GM10266 (cell line): ENCODE measurements around the gene LRRC74B.
"Not testable (repeated sequence)": the region's sequence is repeated elsewhere in the genome, so short reads cannot be mapped to it uniquely, and the experiment has no call there.

Experiments used
- DNase-seq: peaks from one replicate; pipeline ENCODE4 v3.0.0; 2012; ENCODE audit errors: extremely low spot score
- TF ChIP-seq, protein P1 (sequence below): IDR thresholded peaks from 2 replicates; pipeline ENCODE4 v1.5.1; 2012; ENCODE audit warnings: mild to moderate bottlenecking, low read depth; ENCODE audit not compliant: control insufficient read depth, insufficient read depth; ENCODE audit errors: missing control alignments

The LRRC74B gene

DNA sequence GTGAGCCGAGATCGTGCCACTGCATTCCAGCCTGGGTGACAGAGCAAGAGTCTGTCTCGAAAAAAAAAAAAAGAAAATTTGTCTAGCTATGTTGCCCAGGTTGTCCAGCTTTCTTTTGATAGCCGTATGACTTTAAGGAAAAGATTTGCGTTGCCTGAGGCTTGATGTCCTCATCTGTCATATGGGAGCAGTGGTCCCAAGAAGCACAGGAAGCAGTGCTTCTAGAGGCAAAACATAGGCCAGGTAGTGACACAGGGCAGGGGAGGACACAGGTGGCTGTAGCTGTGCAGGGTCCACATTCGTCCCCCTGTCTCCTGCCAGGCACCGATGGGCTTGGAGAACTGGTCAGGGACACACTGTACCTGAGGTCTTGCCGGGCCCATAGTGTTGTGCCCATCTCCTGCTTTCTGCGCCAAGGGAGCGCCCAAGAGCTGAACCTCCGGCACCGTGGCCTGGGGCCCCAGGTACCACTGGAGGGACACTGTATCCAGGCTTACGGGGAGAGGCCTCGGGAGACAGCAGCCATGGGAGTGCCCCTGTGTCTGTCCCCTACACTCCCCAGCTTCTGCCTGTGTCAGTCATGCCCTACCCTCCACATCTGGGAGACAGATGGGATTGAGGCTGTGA is 1.4 kb downstream of the LRRC74B start:
- no peak for DNase-seq
- TF ChIP-seq, protein P1, sequence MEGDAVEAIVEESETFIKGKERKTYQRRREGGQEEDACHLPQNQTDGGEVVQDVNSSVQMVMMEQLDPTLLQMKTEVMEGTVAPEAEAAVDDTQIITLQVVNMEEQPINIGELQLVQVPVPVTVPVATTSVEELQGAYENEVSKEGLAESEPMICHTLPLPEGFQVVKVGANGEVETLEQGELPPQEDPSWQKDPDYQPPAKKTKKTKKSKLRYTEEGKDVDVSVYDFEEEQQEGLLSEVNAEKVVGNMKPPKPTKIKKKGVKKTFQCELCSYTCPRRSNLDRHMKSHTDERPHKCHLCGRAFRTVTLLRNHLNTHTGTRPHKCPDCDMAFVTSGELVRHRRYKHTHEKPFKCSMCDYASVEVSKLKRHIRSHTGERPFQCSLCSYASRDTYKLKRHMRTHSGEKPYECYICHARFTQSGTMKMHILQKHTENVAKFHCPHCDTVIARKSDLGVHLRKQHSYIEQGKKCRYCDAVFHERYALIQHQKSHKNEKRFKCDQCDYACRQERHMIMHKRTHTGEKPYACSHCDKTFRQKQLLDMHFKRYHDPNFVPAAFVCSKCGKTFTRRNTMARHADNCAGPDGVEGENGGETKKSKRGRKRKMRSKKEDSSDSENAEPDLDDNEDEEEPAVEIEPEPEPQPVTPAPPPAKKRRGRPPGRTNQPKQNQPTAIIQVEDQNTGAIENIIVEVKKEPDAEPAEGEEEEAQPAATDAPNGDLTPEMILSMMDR = no peak

DNA sequence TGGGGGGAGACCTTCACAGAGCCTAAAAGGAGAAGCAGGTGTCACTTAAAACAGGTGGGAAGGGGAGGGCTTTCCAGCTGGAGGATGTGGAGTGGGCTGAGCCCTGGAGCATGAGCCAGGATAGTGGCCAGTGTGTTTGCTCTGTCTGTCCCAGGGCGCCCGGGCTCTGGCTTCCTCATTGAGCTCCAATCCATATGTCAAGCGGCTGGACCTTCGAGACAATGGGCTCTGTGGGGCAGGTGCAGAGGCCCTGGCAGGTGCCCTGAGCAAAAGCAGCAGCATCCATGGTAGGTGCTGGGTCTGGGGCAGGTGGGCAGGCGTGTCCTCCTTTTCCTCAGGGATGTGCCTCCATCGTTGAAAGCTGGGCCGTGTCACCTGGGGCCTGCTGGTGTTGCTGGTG is 2.0 kb downstream of the LRRC74B start:
- TF ChIP-seq, protein P1 = no peak
- DNase-seq = no peak

DNA sequence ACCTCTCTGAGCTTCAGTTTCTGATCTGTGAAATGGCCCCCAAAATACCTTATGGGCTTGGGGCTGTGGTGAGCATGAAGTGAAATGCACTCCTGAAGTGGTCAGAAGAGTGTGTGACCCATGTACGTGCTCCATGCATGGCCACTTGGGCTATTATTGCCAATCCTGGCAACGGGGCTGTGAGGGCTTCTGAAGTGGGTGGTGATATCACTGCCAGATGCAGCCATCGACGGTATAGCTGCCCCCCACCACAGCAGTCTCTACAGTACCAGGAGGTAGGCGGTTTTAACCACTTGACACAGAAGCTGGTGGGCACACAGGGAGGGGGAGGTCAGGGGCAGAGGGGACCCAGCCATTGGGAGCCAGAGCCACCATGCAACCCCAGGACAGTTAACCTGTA is 2.7 kb downstream of the LRRC74B start:
- DNase-seq = not testable (repeated sequence)

DNA sequence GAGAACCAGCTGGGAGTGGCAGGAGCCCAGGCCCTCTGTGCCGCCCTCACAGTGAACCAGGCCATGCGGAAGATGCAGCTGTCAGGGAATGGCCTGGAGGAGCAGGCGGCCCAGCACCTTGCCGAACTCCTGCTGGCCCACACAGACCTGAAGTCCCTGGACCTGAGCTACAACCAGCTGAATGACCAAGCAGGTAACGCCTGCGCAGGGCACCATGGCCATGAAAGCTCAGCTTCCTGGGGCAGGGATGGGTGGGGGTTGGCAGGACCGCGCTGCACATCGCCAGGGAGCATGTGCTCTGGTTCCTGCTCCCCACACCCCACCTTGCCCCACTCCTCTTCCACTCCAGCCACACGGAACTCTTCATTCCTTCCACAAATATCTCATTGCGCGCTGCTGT is 3.2 kb downstream of the LRRC74B start:
- DNase-seq = not testable (repeated sequence)

DNA sequence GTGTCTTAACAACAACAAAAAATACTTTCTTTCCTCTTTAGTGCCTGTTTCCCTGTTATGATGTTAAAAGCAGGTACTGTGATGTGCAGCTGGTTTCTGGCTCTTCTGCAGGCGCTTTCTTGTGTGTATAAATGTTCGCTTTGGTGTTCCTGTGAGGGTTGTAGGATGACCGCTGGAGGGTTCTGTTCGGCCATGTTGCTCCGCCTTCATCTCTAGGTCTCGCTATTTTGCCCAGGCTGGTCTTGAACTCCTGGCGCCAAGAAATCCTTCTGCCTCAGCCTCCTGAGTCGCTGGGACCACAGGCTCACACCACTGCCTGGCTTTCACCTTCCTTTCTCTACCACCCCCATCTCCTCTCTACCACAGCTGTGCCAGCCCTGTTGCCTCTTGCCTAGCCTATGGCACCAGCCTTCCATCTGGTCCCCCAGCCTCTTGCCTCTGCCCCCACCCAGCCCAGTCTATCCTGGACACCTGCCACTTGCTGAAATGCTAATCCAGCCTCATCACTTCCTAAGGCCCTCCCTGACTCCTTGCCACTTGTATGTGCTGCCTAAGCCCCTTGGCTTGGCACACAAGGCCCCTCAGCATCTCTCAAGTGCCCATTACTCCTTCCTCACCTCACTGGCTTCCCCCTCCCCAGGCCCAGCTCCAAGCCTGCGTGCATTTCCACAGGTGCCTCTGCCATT is 5.5 kb downstream of the LRRC74B start:
- DNase-seq = no peak
- TF ChIP-seq, protein P1 = no peak

DNA sequence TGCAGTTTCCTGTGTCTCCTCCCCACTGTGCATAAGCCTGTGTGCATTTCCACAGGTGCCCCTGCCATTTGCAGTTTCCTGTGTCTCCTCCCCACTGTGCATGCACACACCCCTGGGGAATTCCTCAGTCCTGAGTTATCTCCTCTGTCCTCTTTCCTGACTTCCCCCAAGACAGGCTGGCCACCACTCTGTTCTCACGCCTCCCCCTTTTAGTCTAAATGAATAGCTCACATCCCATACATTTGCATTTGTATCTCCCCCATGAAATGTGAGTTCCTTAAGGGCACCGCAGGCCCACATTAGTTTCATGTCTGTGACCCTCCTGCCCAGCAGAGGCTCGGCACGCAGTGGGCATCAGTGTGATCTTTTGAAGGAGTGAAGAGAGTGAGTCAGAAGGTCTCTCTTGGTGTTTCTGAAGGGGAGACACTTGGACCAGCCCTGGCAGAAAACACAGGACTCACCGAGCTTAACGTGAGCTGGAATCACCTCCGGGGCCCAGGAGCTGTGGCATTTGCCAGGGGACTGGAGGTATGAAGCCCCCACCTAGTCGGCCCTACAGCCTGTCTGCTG is 6.2 kb downstream of the LRRC74B start:
- DNase-seq = no peak
- TF ChIP-seq, protein P1 = no peak

DNA sequence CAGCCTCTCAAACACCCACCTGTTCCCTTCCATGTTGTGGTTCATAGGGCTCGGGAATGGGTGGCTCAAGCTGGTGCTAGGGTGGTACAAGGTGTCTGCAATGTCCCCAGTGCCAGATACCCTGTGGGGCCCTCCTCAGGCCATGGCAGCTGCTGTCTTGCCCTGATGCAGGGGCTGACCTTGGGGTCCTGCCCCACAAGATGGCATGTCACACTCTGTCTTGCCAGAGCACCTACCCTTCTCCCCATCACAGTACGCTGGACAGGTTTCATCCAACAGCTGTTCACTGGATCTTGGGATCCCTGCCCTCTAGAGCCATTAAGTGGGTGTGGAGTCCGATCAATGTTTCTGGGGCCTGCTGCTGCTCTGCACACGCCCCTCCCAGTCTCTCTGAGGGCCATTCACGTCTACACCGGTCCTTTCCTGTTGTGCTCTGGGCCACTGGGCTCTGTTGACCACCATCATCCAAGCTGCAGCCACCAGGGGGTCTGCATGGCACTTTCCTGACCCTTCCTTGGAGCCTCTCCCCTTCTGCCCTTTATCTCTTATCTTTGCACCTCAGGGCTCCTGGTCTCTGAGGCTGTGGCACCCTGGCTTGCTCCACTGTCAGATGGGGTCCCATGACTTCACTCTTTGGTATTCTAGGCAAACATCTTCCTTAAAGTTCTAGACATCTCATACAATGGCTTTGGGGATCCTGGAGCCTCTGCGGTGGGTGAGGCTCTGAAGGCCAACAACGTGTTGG is 7.1 kb downstream of the LRRC74B start:
- TF ChIP-seq, protein P1 = no peak
- no peak for DNase-seq
